H1 (cell line): Measurements from ENCODE around the gene ATP6V1C2. TPM values are rescaled to one million over a fixed set of nuclear protein-coding genes. Genes with fewer than 3 reads are reported as not detected.

ENCODE experiments used
- CTCF ChIA-PET: fragments of 300-600 bp; sonication (Branson Sonifier 250); formaldehyde crosslinking; loops from one replicate; lab custom pipeline; 2021; ENCODE audit not compliant: partially characterized antibody; lab: Charles Lee
- POLR2A ChIA-PET: fragments of 300-600 bp; sonication (Branson Sonifier 250); formaldehyde crosslinking; loops from one replicate; lab custom pipeline; 2021; ENCODE audit warnings: inconsistent platforms; ENCODE audit not compliant: partially characterized antibody; lab: Charles Lee
- DNase-seq, 2 experiments: peaks; one replicate each; pipeline versions ENCODE4 v3.0.0 to v3.0.0-alpha.2; 2010 to 2022; ENCODE audit warnings: low spot score in 2 of 2, low read depth in 1 of 2, mixed read lengths in 1 of 2
- FAIRE-seq: peaks from 2 replicates; lab custom pipeline; 2011; peaks lifted over from hg19 to GRCh38; lab: Jason Lieb, UNC
- H2AFZ ChIP-seq: 2 replicates; pipeline ENCODE4 v1.8.1; 2012; ENCODE audit warnings: low read length, inconsistent platforms
- H2AK5ac ChIP-seq: 2 replicates; pipeline ENCODE4 v1.6.1; 2013; ENCODE audit warnings: low read depth, low read length
- H2BK120ac ChIP-seq: replicated peaks from 2 replicates; pipeline ENCODE3; 2013; ENCODE audit warnings: low read depth, low read length, inconsistent platforms
- H2BK12ac ChIP-seq: 2 replicates; pipeline ENCODE4 v1.6.1; 2013; ENCODE audit warnings: low read depth, low read length
- H2BK15ac ChIP-seq: 2 replicates; pipeline ENCODE4 v1.6.1; 2013; ENCODE audit warnings: low read length
- H2BK20ac ChIP-seq: 2 replicates; pipeline ENCODE4 v1.6.1; 2013; ENCODE audit warnings: low read length
- H2BK5ac ChIP-seq: 2 replicates; pipeline ENCODE4 v1.6.1; 2013; ENCODE audit warnings: low read depth, low read length
- H3K14ac ChIP-seq: 2 replicates; pipeline ENCODE4 v1.6.1; 2013; ENCODE audit warnings: inconsistent platforms; ENCODE audit not compliant: insufficient read length
- H3K18ac ChIP-seq: 2 replicates; pipeline ENCODE4 v1.6.1; 2013; ENCODE audit warnings: low read length; ENCODE audit errors: extremely low read depth
- H3K23ac ChIP-seq: 2 replicates; pipeline ENCODE4 v1.6.1; 2013; ENCODE audit warnings: inconsistent platforms; ENCODE audit not compliant: insufficient read length
- H3K23me2 ChIP-seq: 2 replicates; pipeline ENCODE4 v1.6.1; 2013; ENCODE audit warnings: low read depth, low read length
- H3K27ac ChIP-seq: 2 replicates; pipeline ENCODE4 v1.6.1; 2011; ENCODE audit warnings: low read depth, low read length, inconsistent platforms
- H3K27me3 ChIP-seq, 4 experiments: replicated peaks in 1 of 4; 1 replicate in 1 of 4; 2 replicates in 3 of 4; pipeline versions ENCODE4 v1.6.1 to v1.8.1; 2011 to 2013; ENCODE audit warnings: low read length in 3 of 4, mild to moderate bottlenecking in 3 of 4, inconsistent platforms in 2 of 4, mixed read lengths in 2 of 4, moderate library complexity in 1 of 4; ENCODE audit not compliant: control insufficient read depth in 3 of 4, insufficient read depth in 3 of 4; ENCODE audit errors: extremely low read depth in 1 of 4
- H3K36me3 ChIP-seq, 4 experiments: 2 replicates each; pipeline versions ENCODE4 v1.6.1 to v1.8.1; 2011 to 2013; ENCODE audit warnings: mild to moderate bottlenecking in 4 of 4, low read length in 3 of 4, moderate library complexity in 2 of 4, control low read depth in 1 of 4, inconsistent platforms in 1 of 4; ENCODE audit not compliant: insufficient read depth in 4 of 4, control insufficient read depth in 2 of 4
- H3K4ac ChIP-seq: replicated peaks from 2 replicates; pipeline ENCODE3; 2013; ENCODE audit warnings: low read length, low read depth, mixed read lengths, inconsistent platforms; ENCODE audit not compliant: insufficient read length
- H3K4me1 ChIP-seq, 4 experiments: replicated peaks in 1 of 4; 1 replicate in 1 of 4; 2 replicates in 3 of 4; pipeline versions ENCODE4 v1.6.1 to v1.8.1; 2011 to 2013; ENCODE audit warnings: low read length in 3 of 4, inconsistent platforms in 2 of 4, mixed read lengths in 1 of 4; ENCODE audit not compliant: insufficient read depth in 4 of 4, control insufficient read depth in 3 of 4
- H3K4me2 ChIP-seq, 2 experiments: 2 replicates each; pipeline versions ENCODE4 v1.6.1 to v1.8.1; 2011 to 2013; ENCODE audit warnings: low read depth in 2 of 2, low read length in 2 of 2, control low read depth in 1 of 2, inconsistent platforms in 1 of 2, mild to moderate bottlenecking in 1 of 2; ENCODE audit not compliant: insufficient read depth in 1 of 2
- H3K4me3 ChIP-seq, 4 experiments: fragments of 200-600, 300-600 bp in 1 of 4; sonication (generic), shearing (Covaris generic), sonication (Bioruptor Twin) in 1 of 4; 2 replicates each; pipeline versions ENCODE4 v1.5.1 to v1.8.1; 2011 to 2016; ENCODE audit warnings: low read length in 4 of 4, low read depth in 3 of 4, control low read depth in 2 of 4, inconsistent platforms in 2 of 4, mild to moderate bottlenecking in 2 of 4, mixed read lengths in 1 of 4, moderate library complexity in 1 of 4; ENCODE audit not compliant: insufficient read depth in 2 of 4; ENCODE audit errors: extremely low read depth in 1 of 4
- H3K56ac ChIP-seq: replicated peaks from 2 replicates; pipeline ENCODE3; 2013; ENCODE audit warnings: low read depth, mild to moderate bottlenecking, mixed read lengths, low read length, inconsistent platforms; ENCODE audit not compliant: insufficient read length
- H3K79me1 ChIP-seq: 2 replicates; pipeline ENCODE4 v1.6.1; 2013; ENCODE audit warnings: low read depth, low read length, control low read depth
- H3K79me2 ChIP-seq, 2 experiments: 2 replicates each; pipeline versions ENCODE4 v1.6.1 to v1.8.1; 2012 to 2013; ENCODE audit warnings: low read length in 2 of 2, mild to moderate bottlenecking in 2 of 2, inconsistent platforms in 1 of 2; ENCODE audit not compliant: insufficient read depth in 2 of 2, control insufficient read depth in 1 of 2
- H3K9ac ChIP-seq, 4 experiments: replicated peaks in 1 of 4; 1 replicate in 1 of 4; 2 replicates in 3 of 4; pipeline versions ENCODE4 v1.6.1 to v1.8.1; 2011 to 2013; ENCODE audit warnings: low read depth in 3 of 4, low read length in 3 of 4, control low read depth in 2 of 4, mild to moderate bottlenecking in 2 of 4, moderate library complexity in 2 of 4, inconsistent platforms in 1 of 4; ENCODE audit errors: extremely low read depth in 1 of 4
- H3K9me3 ChIP-seq, 2 experiments: 2 replicates each; pipeline versions ENCODE4 v1.6.1 to v1.8.1; 2012 to 2013; ENCODE audit warnings: mild to moderate bottlenecking in 2 of 2, moderate library complexity in 2 of 2, control low read depth in 1 of 2, inconsistent platforms in 1 of 2, low read depth in 1 of 2, low read length in 1 of 2, mixed read lengths in 1 of 2; ENCODE audit not compliant: insufficient read depth in 2 of 2
- H4K20me1 ChIP-seq, 2 experiments: replicated peaks in 1 of 2; 2 replicates each; pipeline versions ENCODE3 to v1.8.1; 2011 to 2013; ENCODE audit warnings: inconsistent platforms in 2 of 2, low read length in 2 of 2, mild to moderate bottlenecking in 1 of 2; ENCODE audit not compliant: insufficient read depth in 2 of 2, control insufficient read depth in 1 of 2
- H4K5ac ChIP-seq: 2 replicates; pipeline ENCODE4 v1.6.1; 2013; ENCODE audit warnings: low read length, low read depth, mixed read lengths, inconsistent platforms; ENCODE audit not compliant: insufficient read length
- H4K8ac ChIP-seq: 2 replicates; pipeline ENCODE4 v1.8.0; 2013; ENCODE audit warnings: mild to moderate bottlenecking, moderate library complexity, low read length, inconsistent platforms; ENCODE audit not compliant: insufficient read depth; ENCODE audit errors: extremely low read depth
- H4K91ac ChIP-seq: replicated peaks from 2 replicates; pipeline ENCODE3; 2013; ENCODE audit warnings: low read length, mixed read lengths, inconsistent platforms; ENCODE audit not compliant: insufficient read length
- BCL11A ChIP-seq, 2 experiments: IDR thresholded peaks; one replicate each; pipeline ENCODE4 v1.6.1; 2011; ENCODE audit warnings: low read depth in 2 of 2, low read length in 2 of 2, mild to moderate bottlenecking in 2 of 2
- CBX5 ChIP-seq: fragments of 300-800, 300-1000 bp; sonication (generic); IDR thresholded peaks from 2 replicates; pipeline ENCODE4 v1.7.1; 2016; ENCODE audit warnings: antibody characterized with exemption, low read length, low read depth
- CBX8 ChIP-seq: fragments of 300-800, 300-1000 bp; sonication (generic); IDR thresholded peaks from 2 replicates; pipeline ENCODE4 v1.7.1; 2016; ENCODE audit warnings: low read depth, low read length, borderline replicate concordance
- CHD1 ChIP-seq: IDR thresholded peaks from 2 replicates; pipeline ENCODE4 v1.6.1; 2012; ENCODE audit warnings: low read depth, low read length, improper control_type of control experiment
- CHD2 ChIP-seq: IDR thresholded peaks from 2 replicates; pipeline ENCODE4 v1.6.1; 2012; ENCODE audit warnings: low read length, improper control_type of control experiment
- CTBP2 ChIP-seq: IDR thresholded peaks from 2 replicates; pipeline ENCODE4 v1.7.0; 2011; ENCODE audit warnings: borderline replicate concordance, mild to moderate bottlenecking, moderate library complexity, mixed read lengths, low read length; ENCODE audit not compliant: insufficient read depth, insufficient read length
- JUND ChIP-seq: IDR thresholded peaks from 2 replicates; pipeline ENCODE4 v1.6.1; 2011; ENCODE audit warnings: mild to moderate bottlenecking, improper control_type of control experiment, low read length
- NANOG ChIP-seq: IDR thresholded peaks from 2 replicates; pipeline ENCODE4 v1.6.1; 2011; ENCODE audit warnings: low read length, low read depth, mild to moderate bottlenecking, inconsistent platforms; ENCODE audit not compliant: insufficient read depth, poor library complexity, severe bottlenecking
- SIRT6 ChIP-seq: IDR thresholded peaks from one replicate; pipeline ENCODE4 v1.7.1; 2012; ENCODE audit warnings: low read length, inconsistent platforms
- TAF1 ChIP-seq: IDR thresholded peaks from 2 replicates; pipeline ENCODE4 v1.6.1; 2011; ENCODE audit warnings: mild to moderate bottlenecking, low read depth, low read length
- WGBS, 2 experiments: shearing (Covaris generic) in 1 of 2; methylation state at CpG; one replicate each; pipeline versions ENCODE4 v1.1.6 to v1.1.7; 2013 to 2015; ENCODE audit warnings: low lambda C conversion rate in 2 of 2, mixed read lengths in 2 of 2, inconsistent platforms in 1 of 2, low coverage in 1 of 2, missing lambda C conversion rate in 1 of 2; ENCODE audit not compliant: insufficient replicate concordance in 2 of 2, insufficient coverage in 1 of 2, insufficient read length in 1 of 2; ENCODE audit errors: extremely low coverage in 1 of 2, missing lambda C conversion rate in 1 of 2; 5-methylcytosine and 5-hydroxymethylcytosine counted together
- polyA plus RNA-seq, 7 experiments: library from polyadenylated mRNA; depleted of rRNA in 3 of 7; stranded (reverse) in 5 of 7; unstranded in 2 of 7; fragments of >200 nt in 5 of 7; fragments of 200-250 nt in 2 of 7; gene quantifications; 1 replicate in 5 of 7; 2 replicates in 1 of 7; 4 replicates in 1 of 7; pipeline versions ENCODE4 v1.2.1 to v1.2.3, GENCODE V29; 2011 to 2013; ENCODE audit warnings: missing spikeins in 2 of 7, mixed read lengths in 2 of 7
- total RNA-seq: library from RNA; stranded (reverse); fragmentation: NEBNext Ultra II Directional; extraction: Animal tissue kit (Norgen Biotek cat#: 25700); gene quantifications from 2 replicates; pipeline ENCODE4 v1.2.1, GENCODE V29; 2021

Gene ATP6V1C2
- total and polyA plus RNA-seq, 2 of the 8 experiments (the other 6 are each of a cell fraction or from before 2014, with no cell fraction given) = 0.29 to 0.74 TPM

- no peak overlapping the region for H3K56ac ChIP-seq
- H2BK12ac ChIP-seq = no peak overlapping the region
- ChIA-PET CTCF (interaction anchor here (1.0 kb wide), 1 partner anchor 11 kb away, joined by 3 read pairs; no protein-coding TSS in a partner anchor), POLR2A (interaction anchor here (0.6 to 1.4 kb wide), 2 partner anchors 17 to 505 kb away, joined by 3 read pairs; no protein-coding TSS in a partner anchor)
- H2AFZ ChIP-seq = no peak overlapping the region
- H2BK5ac ChIP-seq = no peak overlapping the region
- FAIRE-seq = no peak
- H2BK15ac ChIP-seq = no peak overlapping the region
- H4K8ac ChIP-seq = no peak overlapping the region
- no peak overlapping the region for H2AK5ac ChIP-seq
- H3K4me3 ChIP-seq = no peak overlapping the region
- no peak overlapping the region for H4K5ac ChIP-seq
- DNase-seq = no peak
- H3K79me1 ChIP-seq = no peaks in the 10 kb centered on the region
- no peaks in the 10 kb centered on the region for H3K79me2 ChIP-seq
- 0 out of 7 replicates have a peak, but pooled peaks cover 0 to 2% (median 0%) of the 10 kb centered on the region in 4 experiments for H3K4me1 ChIP-seq
- H2BK20ac ChIP-seq = no peak overlapping the region
- H4K91ac ChIP-seq = no peak overlapping the region
- no peaks in the 10 kb centered on the region for H3K36me3 ChIP-seq
- 93% methylated on average over 5 of the region's 5 CpGs; no CpG with 5 or more reads in 1 of the 2 experiments for WGBS, 2 experiments
- no peak overlapping the region for H3K4me2 ChIP-seq
- no peak overlapping the region for H3K27ac ChIP-seq
- no peak overlapping the region for H3K18ac ChIP-seq
- H3K27me3 ChIP-seq = no peaks in the 10 kb centered on the region
- no peak overlapping the region for H3K4ac ChIP-seq
- no peaks in the 10 kb centered on the region for H4K20me1 ChIP-seq
- H3K9me3 ChIP-seq = no peaks in the 10 kb centered on the region
- no peaks in the 10 kb centered on the region for H3K23me2 ChIP-seq
- no peak overlapping the region for H2BK120ac ChIP-seq
- H3K14ac ChIP-seq = no peak overlapping the region
- no peak overlapping the region for H3K23ac ChIP-seq
- H3K9ac ChIP-seq = no peak overlapping the region
- TF ChIP-seq CBX5 (no peak), CTBP2 (no peak), CBX8 (no peak), SIRT6 (no peak), BCL11A (IDR thresholded peaks at IDR 0.05; ENCODE audit: low read depth in 2 of 2, low read length in 2 of 2) (no peak), CHD1 (no peak), JUND (no peak), TAF1 (no peak), NANOG (no peak), CHD2 (no peak)
These were observed 15.4 kb upstream of the ATP6V1C2 start for GRCh38 chr2:10706033-10706432.
